Activated CD4-positive, alpha-beta T cell treated with anti-CD3 and anti-CD28 coated beads, Interleukin-2, amount 50 U/mL, for 16 hours (primary cell): Measurements from ENCODE around the gene ZNF827.

Experiments used
- DNase-seq: peaks from one replicate; pipeline ENCODE4 v3.0.0-alpha.2; 2020

The ZNF827 gene

DNA sequence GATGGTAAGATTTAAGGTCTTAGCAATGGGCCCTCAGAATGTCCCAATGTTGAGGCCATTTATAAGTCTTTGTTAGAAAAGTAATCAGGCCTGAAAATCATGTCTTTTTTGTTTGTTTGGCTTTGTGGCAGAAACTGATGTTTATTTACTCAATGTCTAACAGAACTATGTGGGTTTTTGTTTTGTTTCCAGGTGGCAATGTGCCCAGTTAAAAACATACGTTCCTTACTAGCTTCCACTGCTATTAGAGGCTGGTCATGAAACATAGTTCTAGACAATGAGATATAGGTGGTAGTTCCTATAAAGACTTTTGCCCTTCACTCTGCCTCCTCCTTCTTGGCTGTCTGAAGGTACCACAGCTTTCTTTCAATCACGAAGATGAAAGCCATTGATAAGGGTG, 149.9 kb downstream of the ZNF827 start:
- DNase-seq, result no peak

DNA sequence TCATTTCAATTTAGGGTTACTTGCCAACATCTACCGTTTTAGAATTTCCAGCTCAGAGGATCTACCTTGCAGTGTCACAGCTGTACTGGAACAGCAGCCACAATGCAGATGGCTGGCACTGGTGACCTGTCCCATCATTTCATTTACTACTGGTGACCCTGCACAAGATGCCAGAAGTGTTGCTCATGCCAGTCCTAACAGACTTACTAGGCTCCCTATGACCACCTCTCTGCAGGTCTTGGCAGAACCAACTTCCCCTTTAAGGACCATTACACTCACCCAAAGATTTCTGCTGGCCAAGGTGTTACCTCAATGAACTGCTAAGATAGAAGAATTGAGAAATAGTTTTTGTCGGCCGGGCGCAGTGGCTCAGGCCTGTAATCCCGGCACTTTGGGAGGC, 151.8 kb downstream of the ZNF827 start:
- DNase-seq, result no peak

- no peak for DNase-seq
These were observed 152.4 kb downstream of the ZNF827 start for GRCh38 chr4:145786261-145786660.

DNA sequence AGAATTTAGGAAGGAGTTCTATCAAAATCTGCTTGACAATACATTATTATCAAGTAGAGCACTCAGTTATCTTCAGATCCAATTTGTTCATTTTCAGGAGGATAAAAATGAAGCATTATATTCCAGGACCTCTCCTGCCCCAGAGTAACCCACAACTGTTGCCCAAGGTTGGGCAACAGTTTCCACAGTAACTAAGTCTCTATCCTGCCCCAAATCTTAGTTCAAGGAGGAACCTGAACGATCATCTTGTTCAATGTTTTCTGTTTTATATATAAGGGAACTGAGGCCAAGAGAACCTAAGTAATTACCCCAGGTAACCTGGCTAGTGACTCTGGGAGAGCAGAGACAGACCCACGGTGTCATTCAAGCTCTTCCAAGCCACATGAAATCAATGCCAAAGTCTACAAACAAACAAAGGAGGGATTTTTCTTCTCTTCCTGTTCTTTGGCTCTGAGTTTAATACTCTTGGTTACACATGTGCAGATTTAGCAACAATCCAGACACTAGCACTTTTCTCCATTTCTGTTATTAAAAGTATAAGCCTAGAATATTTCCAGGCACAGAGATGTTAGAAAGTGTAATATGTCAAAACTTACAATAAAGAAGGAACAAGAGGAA, 153.1 kb downstream of the ZNF827 start:
- no peak for DNase-seq

- peak; percentile 37 for DNase-seq
These were observed 154.6 kb downstream of the ZNF827 start for GRCh38 chr4:145784036-145784435.

DNA sequence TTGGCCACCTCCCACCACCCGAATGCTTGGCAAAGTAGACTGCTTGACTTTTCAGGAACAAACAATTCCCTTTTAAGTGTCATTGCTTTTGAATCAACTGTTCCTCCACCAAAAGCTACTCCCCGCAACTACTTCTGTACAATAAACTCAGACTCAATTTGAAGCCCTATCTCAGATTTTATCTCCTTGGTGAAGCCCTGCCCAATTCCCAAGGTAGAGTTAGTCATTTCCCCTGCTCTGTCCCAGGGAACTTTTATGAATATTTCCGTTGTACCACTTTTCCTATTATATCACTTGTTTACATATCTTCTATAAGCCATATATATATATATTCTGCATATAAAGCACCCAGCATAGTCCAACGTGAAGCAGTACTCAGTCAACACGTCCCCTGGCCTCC, 155.9 kb downstream of the ZNF827 start:
- DNase-seq, result no peak

- DNase-seq, result no peak
These were observed 157.3 kb downstream of the ZNF827 start for GRCh38 chr4:145781351-145781750.

- DNase-seq, result no peak
These were observed 159.3 kb downstream of the ZNF827 start for GRCh38 chr4:145779319-145779801.

DNA sequence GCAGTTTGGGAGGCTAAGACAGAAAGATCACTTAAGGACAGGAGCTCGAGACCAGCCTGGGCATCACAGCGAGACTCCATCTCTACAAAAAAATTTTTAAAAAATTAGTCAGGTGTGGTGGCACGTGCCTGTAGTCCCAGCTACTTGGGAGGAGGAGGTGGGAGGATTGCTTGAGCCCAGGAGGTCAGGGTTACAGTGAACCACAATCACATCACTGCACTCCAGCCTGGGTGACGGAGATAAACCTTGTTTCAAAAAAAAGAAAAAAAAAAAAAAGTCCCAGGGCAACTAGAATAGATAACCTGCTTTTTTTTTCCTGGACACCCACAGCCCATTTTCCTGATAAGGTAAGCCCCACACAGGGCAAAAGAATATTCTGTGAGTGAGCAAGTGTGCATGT, 162.4 kb downstream of the ZNF827 start:
- DNase-seq, result no peak

GRCh38 chr4:145775406-145775805, 163.2 kb downstream of the ZNF827 start:
- peak; percentile 14 for DNase-seq

DNA sequence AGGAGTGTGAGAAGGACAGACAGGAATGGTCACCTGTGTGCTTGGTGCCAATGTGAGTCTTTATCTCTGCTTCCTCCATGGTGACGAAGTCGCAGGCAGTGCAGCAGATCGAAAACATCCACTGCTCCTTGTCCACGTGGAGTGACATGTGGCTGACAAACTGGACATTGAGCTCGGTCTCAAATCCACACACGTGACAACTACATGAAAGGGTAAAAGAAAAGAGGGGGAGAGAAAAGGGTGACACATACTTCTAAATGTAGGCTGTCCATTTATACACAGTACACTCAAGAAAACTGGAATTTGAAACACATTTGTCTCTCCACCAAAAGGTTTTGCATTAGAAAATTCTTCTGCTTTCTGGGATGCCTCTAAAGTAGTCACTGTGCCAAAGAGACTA, 164.2 kb downstream of the ZNF827 start:
- DNase-seq, result no peak

DNA sequence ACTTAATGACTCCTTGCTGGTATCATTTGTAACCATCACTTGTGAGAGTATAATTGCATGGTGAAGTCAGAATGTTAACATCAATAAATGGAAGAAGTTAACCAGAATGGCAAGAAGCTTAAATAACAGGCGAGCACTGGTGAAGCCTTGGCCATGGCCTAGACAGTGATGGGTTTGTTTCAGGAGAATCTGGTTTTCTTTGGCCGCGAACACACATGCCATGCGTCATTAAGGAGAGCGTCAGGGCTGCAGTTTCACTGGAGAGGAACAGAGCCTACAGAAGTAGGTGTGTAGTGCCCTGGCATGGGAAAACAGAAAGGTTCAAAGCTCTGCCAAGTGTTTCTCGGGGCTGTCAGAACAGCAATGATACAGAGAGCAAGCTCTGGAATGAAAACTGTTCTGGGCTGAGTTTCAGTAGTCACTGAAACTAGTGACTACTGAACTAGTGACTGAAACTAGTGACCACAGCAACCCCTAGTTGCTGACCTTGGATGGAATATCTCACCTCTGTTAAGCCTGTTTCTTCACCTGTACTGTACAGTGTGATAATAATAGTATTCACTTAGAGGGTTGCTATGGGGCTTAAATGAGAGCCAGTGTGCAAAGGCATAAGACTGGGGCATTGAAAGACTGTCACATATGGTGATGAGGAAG, 164.9 kb downstream of the ZNF827 start:
- DNase-seq, result peak; percentile 23

DNA sequence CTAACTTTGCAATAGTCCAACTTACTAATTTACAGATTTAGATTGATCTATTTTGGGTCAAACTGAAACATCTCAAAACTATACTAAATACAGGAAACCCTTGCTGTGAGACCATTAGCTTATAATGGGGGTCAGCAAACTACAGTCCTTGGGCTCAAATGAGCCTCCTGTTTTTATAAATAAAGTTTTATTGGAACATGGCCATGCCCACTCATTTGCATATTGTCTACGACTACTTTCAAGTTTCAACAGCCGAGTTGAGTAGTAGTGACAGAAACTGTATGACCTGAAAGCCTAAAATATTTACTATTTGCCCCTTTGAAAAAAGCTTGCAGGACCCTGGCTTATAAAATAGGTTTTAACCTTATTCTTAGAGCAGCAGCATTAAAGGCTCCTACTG, 166.3 kb downstream of the ZNF827 start:
- no peak for DNase-seq

DNA sequence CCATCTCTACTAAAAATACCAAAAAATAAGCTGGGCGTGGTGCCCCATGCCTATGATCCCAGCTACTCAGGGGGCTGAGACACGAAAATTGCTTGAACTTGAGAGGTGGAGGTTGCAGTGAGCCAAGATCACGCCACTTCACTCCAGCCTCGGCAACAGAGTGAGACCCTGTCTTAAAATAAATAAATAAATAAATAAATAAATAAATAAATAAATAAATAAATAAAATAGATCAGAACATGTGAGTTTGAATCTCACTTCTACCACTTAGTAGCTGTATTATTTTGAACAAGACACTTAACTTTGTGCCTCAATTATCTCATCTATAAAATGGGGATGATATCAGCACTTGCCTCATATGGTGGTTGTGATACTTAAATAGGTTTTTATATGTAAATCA, 168.5 kb downstream of the ZNF827 start:
- DNase-seq, result no peak

DNA sequence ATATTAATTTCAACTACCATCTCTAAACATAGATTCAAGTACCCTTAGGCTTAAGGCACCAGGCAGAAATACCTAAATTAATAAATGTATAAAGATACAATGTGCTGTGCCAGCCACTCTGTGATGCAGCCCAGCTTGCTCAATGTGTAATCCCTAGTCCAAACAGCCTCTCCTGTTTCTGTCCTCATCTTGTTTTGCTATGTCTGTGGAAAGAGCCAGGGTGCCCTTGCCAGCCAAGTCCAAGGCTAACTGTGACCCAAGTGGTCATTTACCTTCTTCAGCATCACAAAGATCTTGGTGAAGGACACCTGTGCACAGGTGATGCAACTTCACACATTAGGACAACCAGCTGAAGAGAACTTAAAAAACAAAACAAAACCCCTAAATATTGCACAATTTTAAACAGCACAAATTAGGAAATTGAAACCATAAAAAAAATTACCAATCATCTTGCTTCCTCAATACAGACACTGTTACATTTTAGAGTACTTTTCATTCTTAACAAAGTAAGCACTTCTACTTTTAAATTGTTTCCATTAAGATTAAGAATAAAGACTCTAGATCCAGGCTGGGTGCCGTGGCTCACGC, 169.1 kb downstream of the ZNF827 start:
- no peak for DNase-seq

DNA sequence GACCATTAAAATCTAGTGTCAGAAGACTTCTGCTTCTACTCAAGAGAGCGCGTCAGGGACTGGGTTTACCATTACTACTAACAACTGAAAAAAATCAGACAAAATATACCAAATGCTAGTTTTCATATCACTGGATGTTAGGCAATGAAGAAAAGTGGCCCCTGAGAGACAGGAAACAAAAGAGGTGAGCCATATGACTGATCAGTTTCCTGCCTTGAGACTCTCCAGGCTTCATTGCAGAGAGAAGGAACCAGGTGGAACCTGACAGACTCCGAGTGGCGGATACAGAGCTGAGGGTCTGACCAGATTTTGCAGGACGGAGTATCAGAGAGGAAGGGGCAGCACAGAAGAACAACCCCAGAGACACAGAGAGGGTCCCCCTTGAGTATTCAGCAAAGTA, 172.3 kb downstream of the ZNF827 start:
- peak; percentile 38 for DNase-seq

- DNase-seq, result no peak
These were observed 175.2 kb downstream of the ZNF827 start for GRCh38 chr4:145763399-145763798.

- DNase-seq, result no peak
These were observed 175.9 kb downstream of the ZNF827 start for GRCh38 chr4:145762719-145763118.

DNA sequence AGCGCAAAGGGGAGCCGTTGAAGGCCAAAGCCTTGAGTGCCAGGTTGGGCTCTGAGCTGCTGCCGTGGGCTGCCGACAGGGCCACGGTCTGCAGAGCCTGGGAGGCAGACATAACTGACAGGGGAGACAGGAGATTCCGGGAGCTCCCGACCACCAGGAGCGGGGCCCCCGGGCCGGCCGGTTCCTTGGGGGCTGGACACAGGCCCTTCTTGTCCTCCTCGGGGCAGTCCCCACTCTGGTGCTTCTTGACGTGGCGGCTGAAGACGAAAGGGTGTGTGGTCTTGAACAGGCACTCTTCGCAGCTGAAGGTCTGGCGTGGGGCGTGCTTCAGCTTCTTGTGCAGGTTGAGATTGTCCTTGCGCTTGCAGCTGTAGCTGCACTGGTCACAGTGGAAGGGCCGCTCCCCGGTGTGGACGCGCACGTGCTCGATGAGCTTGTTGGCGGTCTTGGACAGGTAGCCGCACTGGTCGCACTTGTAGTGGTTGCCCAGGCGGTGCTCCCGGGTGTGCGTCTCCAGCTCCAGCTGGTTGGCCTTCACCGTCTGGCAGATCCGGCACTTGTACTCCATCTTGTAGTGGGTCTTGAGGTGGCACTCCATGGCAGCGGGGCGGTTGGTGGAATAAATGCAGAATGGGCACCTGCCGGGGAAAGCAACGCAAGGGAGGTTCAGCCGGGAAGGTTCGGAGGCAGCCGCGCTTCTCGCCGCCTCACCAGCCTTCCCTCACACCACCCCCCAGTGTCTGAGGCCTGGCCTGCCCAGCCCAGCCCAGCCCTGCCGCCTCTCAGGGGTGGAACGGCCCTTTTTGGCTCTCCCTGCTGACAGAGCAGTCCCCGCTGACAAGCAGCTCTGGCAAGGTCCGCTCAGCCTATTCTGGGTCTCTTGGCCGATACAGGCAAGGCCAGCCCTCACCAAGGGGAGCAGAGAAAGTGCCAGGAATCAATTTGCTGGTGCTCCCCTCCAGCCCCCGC, 177.4 kb downstream of the ZNF827 start:
- no peak for DNase-seq

DNA sequence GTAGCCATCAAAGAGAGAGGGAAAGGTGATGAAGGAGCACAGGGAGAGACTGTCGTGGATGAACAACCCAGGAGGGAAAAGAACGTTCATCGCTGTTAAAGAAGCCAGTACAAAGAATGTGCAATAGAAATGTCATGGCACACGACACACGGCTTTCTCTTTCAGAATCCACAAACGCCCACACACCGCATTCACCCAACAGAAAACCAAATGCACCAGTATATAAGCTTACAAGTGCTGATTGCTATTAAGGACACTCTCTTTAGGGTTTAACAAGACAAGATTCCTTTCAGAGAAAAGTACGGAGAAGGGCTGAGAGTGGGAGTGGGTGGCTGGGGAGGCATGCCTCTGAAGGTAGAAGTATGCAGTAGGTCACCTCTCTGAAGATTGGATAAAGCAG, 178.4 kb downstream of the ZNF827 start:
- no peak for DNase-seq

GRCh38 chr4:145757188-145757587, 181.4 kb downstream of the ZNF827 start:
- no peak for DNase-seq

GRCh38 chr4:145756244-145756643, 182.4 kb downstream of the ZNF827 start:
- DNase-seq, result peak; percentile 29

DNA sequence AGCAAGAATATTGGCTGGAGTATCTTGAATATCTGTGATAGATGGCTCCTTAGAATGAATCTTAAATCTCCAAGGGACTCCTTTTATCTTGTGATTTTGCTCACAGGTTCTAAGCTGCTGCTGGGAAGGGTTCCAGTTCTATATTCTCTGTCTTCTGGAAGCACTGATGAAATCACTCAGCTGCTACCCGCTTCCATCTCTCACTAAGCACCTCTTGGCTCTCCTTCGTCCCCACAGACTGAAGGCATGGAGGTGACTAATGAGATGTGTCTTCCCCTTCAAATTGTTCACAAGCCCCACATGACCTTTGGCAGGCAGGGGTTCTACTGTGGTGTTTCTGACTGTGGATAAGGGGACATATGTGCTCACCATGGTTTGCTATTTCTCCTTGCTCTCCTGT, 182.8 kb downstream of the ZNF827 start:
- no peak for DNase-seq
